HG03103 (cell line): ENCODE results near the gene DNAAF5.
"Not testable (repeated sequence)": the region's sequence is repeated elsewhere in the genome, so short reads cannot be mapped to it uniquely, and the experiment has no call there.

Source experiments
- ATAC-seq: cut with Tn5 transposase; IDR thresholded peaks from one replicate; pipeline ENCODE4 v1.9.1; 2021; ENCODE audit warnings: low read depth; ENCODE audit not compliant: unreplicated experiment

Gene DNAAF5

DNA sequence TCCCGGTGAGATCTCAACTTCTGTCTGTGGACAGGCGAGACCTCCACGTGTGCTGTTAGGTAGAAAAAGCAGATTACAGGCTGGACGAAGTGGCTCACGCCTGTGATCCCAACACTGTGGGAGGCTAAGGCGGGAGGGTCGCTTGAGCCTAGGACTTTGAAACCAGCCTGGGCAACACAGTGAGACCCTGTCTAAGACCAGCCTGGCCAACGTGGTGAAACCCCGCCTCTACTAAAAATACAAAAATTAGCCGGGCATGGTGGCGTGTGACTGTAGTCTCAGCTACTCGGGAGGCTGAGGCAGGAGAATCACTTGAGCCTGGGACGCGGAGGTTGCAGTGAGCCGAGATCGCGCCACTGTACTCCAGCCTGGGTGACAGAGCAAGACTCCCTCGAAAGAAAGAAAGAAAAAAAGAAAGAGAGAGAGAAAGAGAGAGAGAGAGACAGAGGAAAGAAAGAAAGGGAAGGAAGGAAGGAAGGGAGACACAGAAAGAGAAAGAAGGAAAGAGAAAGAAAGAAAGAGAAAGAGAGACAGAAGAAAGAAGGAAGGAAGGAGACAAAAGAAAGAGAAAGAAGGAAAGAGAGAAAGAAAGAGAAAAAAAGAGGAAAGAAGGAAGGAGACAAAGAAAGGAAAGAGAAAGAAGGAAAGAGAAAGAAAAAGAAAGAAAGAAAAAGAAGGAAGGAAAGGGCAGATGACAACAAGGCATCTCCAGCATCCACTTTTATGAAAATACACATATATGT, 76.2 kb downstream of the DNAAF5 start:
- no peak for ATAC-seq

- no peak for ATAC-seq
Observed at GRCh38 chr7:803243-803635, 76.7 kb downstream of the DNAAF5 start.

- ATAC-seq: not testable (repeated sequence)
Observed at GRCh38 chr7:803796-804195, 77.3 kb downstream of the DNAAF5 start.

DNA sequence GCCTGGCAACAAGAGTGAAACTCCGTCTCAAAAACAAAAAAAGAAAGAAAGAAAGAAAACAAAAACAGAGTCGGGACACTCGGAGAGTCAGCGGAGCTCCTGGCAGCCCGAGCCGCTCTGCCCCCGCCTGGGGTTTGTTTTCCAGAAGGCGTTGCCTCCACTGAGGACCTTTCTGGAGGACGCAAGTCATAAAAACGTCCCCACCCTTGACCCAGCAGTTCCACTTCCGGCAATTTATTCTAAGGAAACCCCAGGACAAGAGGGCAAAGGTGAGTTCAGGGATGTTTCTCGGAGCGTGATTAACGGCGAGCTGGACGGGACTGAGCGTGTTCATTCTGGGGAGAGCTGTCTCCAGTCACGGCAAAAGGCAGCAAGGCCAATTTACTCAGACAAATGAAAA, 78.8 kb downstream of the DNAAF5 start:
- ATAC-seq: no peak

- ATAC-seq: no peak
Observed at GRCh38 chr7:815284-816216, 89.1 kb downstream of the DNAAF5 start.

DNA sequence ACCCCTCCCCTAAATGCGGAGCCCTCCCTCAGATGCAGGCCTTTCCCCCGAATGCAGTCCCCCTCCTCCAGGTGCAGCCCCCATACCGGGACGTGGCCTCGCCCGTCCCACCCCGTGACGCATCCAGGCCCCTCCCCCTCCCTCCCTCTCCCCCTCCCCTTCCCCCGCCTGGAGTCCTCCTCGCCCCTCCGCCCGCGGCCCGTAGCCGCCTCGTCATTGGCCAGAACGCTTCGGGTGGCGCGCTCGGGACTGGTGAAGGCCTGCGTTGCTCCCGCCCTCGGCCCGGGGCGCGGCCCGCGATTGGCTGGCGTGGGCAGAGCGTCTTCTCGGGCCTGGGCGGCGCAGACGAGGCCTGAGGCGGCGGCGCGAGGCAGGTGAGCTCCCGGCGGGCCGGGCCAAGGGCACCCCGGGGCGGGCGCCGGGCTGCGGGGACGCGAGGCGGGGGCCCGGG, 89.8 kb downstream of the DNAAF5 start:
- peak; percentile 85 for ATAC-seq

DNA sequence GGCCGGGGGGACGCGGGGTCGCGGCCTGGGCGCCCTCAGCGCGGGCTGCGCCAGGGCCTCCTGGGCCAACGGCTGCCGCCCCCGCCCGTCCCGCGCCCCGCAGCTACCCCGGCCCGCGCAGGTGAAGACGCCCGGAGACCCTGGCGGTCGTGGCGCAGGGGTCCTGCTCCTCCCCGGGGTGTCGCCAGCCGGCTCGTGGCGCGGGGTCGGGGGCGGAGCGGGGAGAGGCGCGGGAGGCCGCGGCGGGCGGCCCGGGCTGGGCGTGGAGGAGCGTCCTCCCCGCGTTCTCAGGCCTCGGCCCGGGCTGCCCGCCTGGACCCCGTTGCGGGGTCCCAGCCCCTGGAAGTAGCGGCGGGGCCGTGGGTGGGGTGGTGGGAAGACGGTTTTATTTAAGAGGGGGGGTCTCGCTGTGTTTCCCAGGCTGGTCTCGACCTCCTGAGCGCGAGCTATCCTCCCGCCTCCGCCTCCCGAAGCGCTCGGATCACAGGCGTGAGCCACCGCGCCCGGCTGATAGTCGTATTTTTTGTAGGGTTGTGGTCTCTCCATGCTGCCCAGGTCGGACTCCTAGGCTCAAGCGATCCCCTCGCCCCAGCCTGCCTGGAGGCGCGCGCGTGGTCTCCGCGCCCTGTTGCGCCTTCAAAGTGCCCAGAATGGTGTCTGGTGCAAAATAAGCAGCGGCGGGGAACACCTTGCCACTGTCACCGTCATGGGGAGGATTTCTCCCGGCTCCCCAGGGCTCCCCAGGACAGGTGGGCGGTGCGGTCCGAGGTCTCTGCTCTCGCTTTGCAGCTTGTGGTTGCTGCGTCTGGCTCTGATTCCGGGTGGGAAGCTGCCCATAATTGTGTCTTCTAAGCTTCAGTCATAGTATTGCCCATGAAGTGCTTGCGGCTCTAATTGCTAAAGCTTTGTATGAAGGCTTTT, 90.5 kb downstream of the DNAAF5 start:
- ATAC-seq: peak; percentile 3

DNA sequence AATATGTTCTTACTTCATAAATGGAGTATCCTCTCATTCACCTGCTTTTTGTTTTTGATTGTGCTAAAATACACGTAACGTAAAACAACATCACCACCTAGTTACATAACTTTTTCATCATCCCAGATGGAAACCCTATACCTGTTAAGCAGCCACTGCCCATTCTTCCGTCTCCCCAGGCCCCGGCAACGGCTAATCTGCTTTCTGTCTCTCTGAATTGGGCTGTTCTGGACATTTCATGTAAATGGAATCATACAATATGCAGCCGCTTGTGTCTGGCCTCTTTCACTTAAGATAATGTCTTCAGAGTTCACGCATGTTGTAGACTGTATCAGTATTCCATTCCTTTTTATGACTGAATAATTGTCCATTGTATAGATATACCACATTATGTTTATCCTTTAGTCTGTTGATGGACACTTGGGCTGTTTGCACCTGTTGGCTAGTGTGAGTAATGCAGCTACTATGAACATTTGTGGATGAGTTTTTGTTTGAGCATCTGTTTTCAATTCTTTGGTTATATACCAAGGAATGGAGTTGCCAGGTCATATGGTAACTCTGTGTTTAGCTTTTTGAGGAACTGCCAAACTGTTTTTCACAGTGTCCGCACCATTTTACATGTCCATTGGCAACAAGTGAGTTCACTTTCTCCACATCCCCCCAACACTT, 91.7 kb downstream of the DNAAF5 start:
- no peak for ATAC-seq

- no peak for ATAC-seq
Observed at GRCh38 chr7:820341-820740, 93.8 kb downstream of the DNAAF5 start.

- ATAC-seq: no peak
Observed at GRCh38 chr7:821688-822087, 95.2 kb downstream of the DNAAF5 start.

DNA sequence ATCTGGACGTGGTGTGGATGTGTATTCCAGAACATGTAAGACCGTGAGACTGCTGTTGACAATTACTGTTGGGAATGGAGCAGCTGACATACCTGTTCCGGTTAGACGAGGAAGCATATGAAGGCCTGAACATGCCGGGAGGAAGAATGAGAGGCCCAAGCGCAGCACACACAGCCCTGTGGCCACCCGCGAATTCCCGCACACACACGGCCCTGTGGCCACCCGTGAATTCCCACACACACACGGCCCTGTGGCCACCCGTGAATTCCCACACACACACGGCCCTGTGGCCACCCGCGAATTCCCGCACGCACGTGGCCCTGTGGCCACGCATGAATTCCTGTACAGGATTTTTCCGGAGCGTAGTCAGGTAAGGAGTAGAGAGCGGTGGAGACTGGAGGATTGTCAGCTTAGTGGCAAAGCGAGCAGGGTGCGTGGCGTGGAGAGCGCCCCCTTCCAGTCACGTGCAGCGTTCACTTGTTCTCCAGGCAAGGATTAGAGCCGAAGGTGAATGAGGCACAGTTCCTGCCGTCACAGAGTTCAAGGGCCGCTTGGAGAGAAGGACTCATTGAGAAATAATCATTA, 96.3 kb downstream of the DNAAF5 start:
- ATAC-seq: no peak

DNA sequence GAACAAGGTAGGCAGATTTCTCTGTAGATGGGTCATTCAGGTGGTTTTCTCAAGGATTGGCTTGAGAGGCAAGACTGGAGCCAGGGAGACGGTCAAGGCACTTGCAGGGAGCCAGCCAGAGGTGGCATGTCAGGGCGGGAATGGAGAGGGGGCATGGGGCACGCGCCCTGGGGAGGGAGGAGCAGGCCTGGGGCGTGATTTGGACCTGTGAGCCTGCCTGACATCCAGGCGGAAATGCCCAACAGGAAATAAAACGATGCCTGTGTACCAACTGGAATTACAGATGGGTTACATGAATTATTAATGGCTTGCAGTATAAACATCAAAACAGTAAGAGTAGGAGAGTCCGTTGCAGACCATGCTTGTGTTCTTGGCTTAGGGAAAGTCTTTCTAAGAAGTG, 97.2 kb downstream of the DNAAF5 start:
- no peak for ATAC-seq

DNA sequence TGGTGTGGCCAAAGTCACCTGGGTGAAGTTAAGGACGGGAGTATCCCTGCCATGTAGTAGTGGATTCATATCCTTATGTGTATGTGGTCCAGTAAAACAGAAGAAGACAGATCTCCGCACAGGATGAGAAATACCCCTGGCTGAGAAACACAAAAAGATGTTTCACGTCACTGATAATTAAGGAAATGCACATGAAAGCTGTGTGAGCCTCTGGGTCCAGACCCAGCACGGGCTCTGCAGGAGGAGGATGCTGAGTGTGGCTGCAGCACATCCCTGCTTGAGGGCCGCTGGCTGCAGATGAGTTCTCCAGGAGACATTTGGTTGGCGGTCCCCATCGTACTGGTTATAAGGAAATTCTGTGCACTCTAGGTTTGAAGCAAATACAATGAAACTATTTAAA, 97.6 kb downstream of the DNAAF5 start:
- ATAC-seq: no peak

GRCh38 chr7:824664-825063, 98.2 kb downstream of the DNAAF5 start:
- no peak for ATAC-seq

- no peak for ATAC-seq
Observed at GRCh38 chr7:825386-825785, 98.9 kb downstream of the DNAAF5 start.

DNA sequence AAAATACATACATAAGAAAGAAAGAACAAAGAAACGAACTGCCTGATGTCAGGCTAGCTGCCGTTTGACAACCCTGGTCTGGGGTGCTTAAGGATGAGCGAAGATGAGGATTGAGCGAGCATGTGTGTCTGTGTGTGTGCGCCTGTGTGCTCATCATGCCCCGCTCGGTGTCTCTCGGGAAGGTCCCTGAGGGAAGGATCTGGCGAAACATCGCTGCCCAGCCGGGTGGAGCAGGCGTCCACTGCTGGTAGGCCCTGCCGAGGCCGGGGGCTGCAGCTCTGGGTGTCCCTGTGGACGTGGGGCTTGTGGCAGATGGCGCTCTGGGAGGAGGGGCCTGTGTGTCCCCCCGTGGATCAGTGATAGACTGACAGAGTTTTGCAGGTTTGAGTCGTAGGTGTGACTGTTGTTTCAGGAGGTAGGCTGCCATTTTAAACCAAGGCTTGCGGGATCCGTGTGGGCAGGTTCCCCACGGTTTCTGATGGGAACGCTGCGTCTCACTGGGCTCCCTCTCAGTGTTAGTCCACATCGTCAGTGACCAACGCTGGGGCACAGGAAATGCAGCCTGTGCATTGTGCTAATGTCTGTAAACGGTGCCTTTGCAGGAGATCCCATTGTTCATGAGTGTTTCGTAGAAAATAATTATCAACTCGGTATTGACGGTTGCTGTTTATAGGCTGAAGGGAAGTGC, 99.9 kb downstream of the DNAAF5 start:
- ATAC-seq: no peak

DNA sequence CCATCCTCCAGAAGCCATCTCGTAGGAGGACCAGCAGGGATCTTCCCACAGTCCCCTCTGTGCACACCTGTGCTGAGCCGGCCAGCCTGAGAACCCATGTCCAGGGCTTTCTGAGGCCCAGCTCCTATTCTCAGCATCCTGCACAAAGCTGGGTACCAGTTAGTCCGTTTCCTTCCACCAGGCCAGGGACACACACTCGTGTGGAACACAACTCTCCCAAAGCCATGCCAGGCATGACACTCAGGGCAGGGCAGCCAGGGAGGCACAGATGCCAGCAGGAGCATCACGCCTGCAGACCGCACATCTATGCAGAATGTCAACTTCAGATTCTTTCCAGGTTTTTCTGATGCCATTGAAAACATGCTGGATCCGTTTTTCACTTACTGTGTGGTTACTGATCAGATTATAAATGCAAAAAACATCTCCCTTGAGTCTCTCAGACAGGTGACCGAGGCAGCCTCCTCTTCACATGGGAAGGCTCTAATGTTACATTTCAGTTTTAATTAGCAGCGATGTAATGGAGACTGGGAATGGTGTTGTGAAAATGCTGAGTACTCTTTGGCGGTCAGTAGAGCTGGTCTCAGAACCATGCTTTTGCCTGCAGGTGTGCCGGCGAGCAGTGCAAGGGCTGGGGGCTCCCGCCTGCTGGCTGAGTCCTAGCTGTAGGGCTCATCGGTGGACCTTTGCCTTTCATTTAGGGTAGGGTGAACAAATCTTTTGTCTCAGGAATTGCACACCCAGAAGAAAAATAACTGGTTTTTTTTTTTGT, 102.5 kb downstream of the DNAAF5 start:
- no peak for ATAC-seq

- no peak for ATAC-seq
Observed at GRCh38 chr7:830069-830468, 103.6 kb downstream of the DNAAF5 start.
